GM12878 (cell line): Measurements from ENCODE around the gene KLHL36. TPM values are rescaled to one million over a fixed set of nuclear protein-coding genes. Genes with fewer than 3 reads are reported as not detected.

Experiments used
- ELK1 ChIP-seq: IDR thresholded peaks from 2 replicates; pipeline ENCODE4 v1.6.1; 2012; ENCODE audit warnings: low read depth, low read length, improper control_type of control experiment
- RFX5 ChIP-seq: IDR thresholded peaks from 2 replicates; pipeline ENCODE4 v1.6.1; 2011; ENCODE audit warnings: low read depth, low read length, improper control_type of control experiment
- SIN3A ChIP-seq: IDR thresholded peaks from 2 replicates; pipeline ENCODE4 v1.6.1; 2012; ENCODE audit warnings: low read depth, low read length, improper control_type of control experiment
- YBX1 ChIP-seq: fragments of 450-650 bp; IDR thresholded peaks from 2 replicates; pipeline ENCODE4 v1.6.1; 2016; ENCODE audit warnings: antibody characterized with exemption
- polyA plus RNA-seq, 11 experiments: library from polyadenylated mRNA; depleted of rRNA in 4 of 11; unstranded in 6 of 11; stranded (reverse) in 5 of 11; fragments of >200 nt; fragmentation: Nextera tagmentation in 4 of 11; fragmentation: Illumina TruSeq in 1 of 11; extraction: Ambion mirVana in 4 of 11; extraction: Trizol in 1 of 11; gene quantifications; 1 replicate in 1 of 11; 2 replicates in 10 of 11; pipeline versions ENCODE4 v1.2.1 to v1.2.3, GENCODE V29; 2011 to 2016; ENCODE audit warnings: inconsistent platforms in 2 of 11, missing spikeins in 2 of 11, low read depth in 1 of 11
- total RNA-seq, 4 experiments: library from RNA; depleted of rRNA in 3 of 4; stranded (reverse); fragments of >200 nt in 3 of 4; fragmentation: Illumina TruSeq in 1 of 4; extraction: Trizol in 1 of 4; gene quantifications; 2 replicates each; pipeline versions ENCODE4 v1.2.1 to v1.2.3, GENCODE V29; 2013 to 2021

The KLHL36 gene
- total and polyA plus RNA-seq, 10 of the 15 experiments (the other 5 are each of a cell fraction or from before 2014, with no cell fraction given): 2.6 to 45.3 (median 16.8) TPM

GRCh38 chr16:84710686-84711085 is 62.4 kb downstream of the KLHL36 start (continued):
- TF ChIP-seq ELK1: no peak
- no peak for TF ChIP-seq SIN3A
- TF ChIP-seq RFX5: no peak
- no peak for TF ChIP-seq YBX1

Other genes starting within 250 kb of the KLHL36 start
- 6.2 and 6.8 TPM in 2 replicates for gene MEAK7, start 143.9 kb upstream of the KLHL36 start, total RNA-seq (2014; rRNA removed)
- gene MEAK7, start 143.9 kb upstream of the KLHL36 start, total RNA-seq (2014; rRNA removed; fragmentation: Illumina TruSeq; extraction: Trizol): 5.5 TPM in 2 replicates
- gene MEAK7, start 143.9 kb upstream of the KLHL36 start, total RNA-seq (2021): 8.5 and 9.2 TPM in 2 replicates
- 10.7 and 10.9 TPM in 2 replicates for gene MEAK7, start 143.9 kb upstream of the KLHL36 start, polyA plus RNA-seq (2011; rRNA removed)
- 4.4 and 6.7 TPM in 2 replicates for gene MEAK7, start 143.9 kb upstream of the KLHL36 start, polyA plus RNA-seq (2014; fragmentation: Illumina TruSeq; extraction: Trizol)
- gene MEAK7, start 143.9 kb upstream of the KLHL36 start, polyA plus RNA-seq (2014; fragmentation: Nextera tagmentation; extraction: Ambion mirVana): 1 to 10 TPM; 1.4 to 1.5 TPM
- gene MEAK7, start 143.9 kb upstream of the KLHL36 start, polyA plus RNA-seq (2014; rRNA removed): 5.6 and 5.9 TPM in 2 replicates
- gene MEAK7, start 143.9 kb upstream of the KLHL36 start, polyA plus RNA-seq (2016; fragmentation: Nextera tagmentation; extraction: Ambion mirVana): 10 to 100 TPM; 11.0 to 11.9 TPM
- 417 and 464 TPM in 2 replicates for gene COTL1, start 30.4 kb upstream of the KLHL36 start, total RNA-seq (2014; rRNA removed)
- gene COTL1, start 30.4 kb upstream of the KLHL36 start, total RNA-seq (2014; rRNA removed; fragmentation: Illumina TruSeq; extraction: Trizol): 241 and 279 TPM in 2 replicates
- gene COTL1, start 30.4 kb upstream of the KLHL36 start, total RNA-seq (2021): 675 and 688 TPM in 2 replicates
- gene COTL1, start 30.4 kb upstream of the KLHL36 start, polyA plus RNA-seq (2011; rRNA removed): 136 and 205 TPM in 2 replicates
- 257 and 493 TPM in 2 replicates for gene COTL1, start 30.4 kb upstream of the KLHL36 start, polyA plus RNA-seq (2014; fragmentation: Illumina TruSeq; extraction: Trizol)
- 100 to 1,000 TPM; 140 to 235 TPM for gene COTL1, start 30.4 kb upstream of the KLHL36 start, polyA plus RNA-seq (2014; fragmentation: Nextera tagmentation; extraction: Ambion mirVana)
- gene COTL1, start 30.4 kb upstream of the KLHL36 start, polyA plus RNA-seq (2014; rRNA removed): 382 and 423 TPM in 2 replicates
- gene COTL1, start 30.4 kb upstream of the KLHL36 start, polyA plus RNA-seq (2016; fragmentation: Nextera tagmentation; extraction: Ambion mirVana): 100 to 1,000 TPM; 146 to 894 TPM
- gene USP10, start 51.5 kb downstream of the KLHL36 start, total RNA-seq (2014; rRNA removed): 70.7 and 77.3 TPM in 2 replicates
- 80.8 and 85.2 TPM in 2 replicates for gene USP10, start 51.5 kb downstream of the KLHL36 start, total RNA-seq (2014; rRNA removed; fragmentation: Illumina TruSeq; extraction: Trizol)
- 119 and 122 TPM in 2 replicates for gene USP10, start 51.5 kb downstream of the KLHL36 start, total RNA-seq (2021)
- 74.7 and 125 TPM in 2 replicates for gene USP10, start 51.5 kb downstream of the KLHL36 start, polyA plus RNA-seq (2011; rRNA removed)
- 133 and 198 TPM in 2 replicates for gene USP10, start 51.5 kb downstream of the KLHL36 start, polyA plus RNA-seq (2014; fragmentation: Illumina TruSeq; extraction: Trizol)
- 10 to 100 TPM; 46.1 to 47.7 TPM for gene USP10, start 51.5 kb downstream of the KLHL36 start, polyA plus RNA-seq (2014; fragmentation: Nextera tagmentation; extraction: Ambion mirVana)
- 87.5 and 87.9 TPM in 2 replicates for gene USP10, start 51.5 kb downstream of the KLHL36 start, polyA plus RNA-seq (2014; rRNA removed)
- gene USP10, start 51.5 kb downstream of the KLHL36 start, polyA plus RNA-seq (2016; fragmentation: Nextera tagmentation; extraction: Ambion mirVana): 100 to 1,000 TPM; 143 to 160 TPM
- gene CRISPLD2, start 171.5 kb downstream of the KLHL36 start, total RNA-seq (2014; rRNA removed): not detected in 2 replicates
- 0.04 TPM in 1 of 2 replicates, not detected in the other for gene CRISPLD2, start 171.5 kb downstream of the KLHL36 start, total RNA-seq (2014; rRNA removed; fragmentation: Illumina TruSeq; extraction: Trizol)
- 0.08 and 0.21 TPM in 2 replicates for gene CRISPLD2, start 171.5 kb downstream of the KLHL36 start, total RNA-seq (2021)
- gene CRISPLD2, start 171.5 kb downstream of the KLHL36 start, polyA plus RNA-seq (2011; rRNA removed): 0.09 and 0.30 TPM in 2 replicates
- 0.03 TPM in 1 of 2 replicates, not detected in the other for gene CRISPLD2, start 171.5 kb downstream of the KLHL36 start, polyA plus RNA-seq (2014; fragmentation: Illumina TruSeq; extraction: Trizol)
- not detected for gene CRISPLD2, start 171.5 kb downstream of the KLHL36 start, polyA plus RNA-seq (2014; fragmentation: Nextera tagmentation; extraction: Ambion mirVana)
- gene CRISPLD2, start 171.5 kb downstream of the KLHL36 start, polyA plus RNA-seq (2014; rRNA removed): 0.05 and 0.20 TPM in 2 replicates
- gene CRISPLD2, start 171.5 kb downstream of the KLHL36 start, polyA plus RNA-seq (2016; fragmentation: Nextera tagmentation; extraction: Ambion mirVana): not detected